Fibroblast of lung (primary cell): ENCODE results near the gene ADCY2. TPM values are rescaled to one million over a fixed set of nuclear protein-coding genes. Genes with fewer than 3 reads are reported as not detected.

Source experiments
- DNase-seq, 2 donors: peaks; one replicate each; pipeline versions ENCODE4 v3.0.0 to v3.0.0-alpha.2; 2010; ENCODE audit warnings: low read depth in 2 of 2
- H2AFZ ChIP-seq: 2 replicates; pipeline ENCODE4 v1.5.1; 2012; ENCODE audit warnings: low read length, control low read depth, inconsistent platforms
- H3K27ac ChIP-seq: 2 replicates; pipeline ENCODE4 v1.5.1; 2011; ENCODE audit warnings: low read length, control low read depth; ENCODE audit not compliant: insufficient read depth
- H3K27me3 ChIP-seq: 2 replicates; pipeline ENCODE4 v1.5.1; 2011; ENCODE audit warnings: mild to moderate bottlenecking, low read length; ENCODE audit not compliant: control insufficient read depth, insufficient read depth
- H3K36me3 ChIP-seq: 2 replicates; pipeline ENCODE4 v1.5.1; 2011; ENCODE audit warnings: low read length; ENCODE audit not compliant: control insufficient read depth, insufficient read depth
- H3K4me1 ChIP-seq: 2 replicates; pipeline ENCODE4 v1.5.1; 2011; ENCODE audit warnings: low read length; ENCODE audit not compliant: control insufficient read depth, insufficient read depth; ENCODE audit errors: extremely low read depth
- H3K4me2 ChIP-seq: 2 replicates; pipeline ENCODE4 v1.5.1; 2011; ENCODE audit warnings: low read length, control low read depth; ENCODE audit not compliant: insufficient read depth; ENCODE audit errors: extremely low read depth
- H3K4me3 ChIP-seq, 4 experiments: fragments of 200-600 bp in 1 of 4; sonication (generic) in 1 of 4; replicated peaks in 1 of 4; 2 replicates each; pipeline ENCODE4 v1.5.1; 2011 to 2016; ENCODE audit warnings: low read length in 4 of 4, low read depth in 3 of 4, mild to moderate bottlenecking in 3 of 4, control low read depth in 2 of 4, inconsistent platforms in 1 of 4, mixed read lengths in 1 of 4; ENCODE audit not compliant: insufficient read depth in 1 of 4; ENCODE audit errors: control extremely low read depth in 1 of 4
- H3K79me2 ChIP-seq: 2 replicates; pipeline ENCODE4 v1.5.1; 2012; ENCODE audit warnings: mild to moderate bottlenecking, low read length, inconsistent platforms; ENCODE audit not compliant: control insufficient read depth, insufficient read depth
- H3K9ac ChIP-seq: 2 replicates; pipeline ENCODE4 v1.5.1; 2011; ENCODE audit warnings: mild to moderate bottlenecking, low read length, control low read depth; ENCODE audit not compliant: insufficient read depth
- H3K9me3 ChIP-seq: 2 replicates; pipeline ENCODE4 v1.5.1; 2012; ENCODE audit warnings: low read depth, low read length; ENCODE audit not compliant: control insufficient read depth, insufficient read depth
- H4K20me1 ChIP-seq: 2 replicates; pipeline ENCODE4 v1.5.1; 2011; ENCODE audit warnings: low read length; ENCODE audit not compliant: control insufficient read depth, insufficient read depth; ENCODE audit errors: extremely low read depth
- CTCF ChIP-seq, 2 donors: IDR thresholded peaks in 1 of 2; conservative IDR thresholded peaks in 1 of 2; 1 replicate in 1 of 2; 2 replicates in 1 of 2; pipeline ENCODE4 v1.5.1; 2011 to 2012; ENCODE audit warnings: low read length in 2 of 2, control low read depth in 1 of 2, inconsistent platforms in 1 of 2, low read depth in 1 of 2, mild to moderate bottlenecking in 1 of 2
- EZH2 ChIP-seq: IDR thresholded peaks from 2 replicates; pipeline ENCODE4 v1.5.1; 2012; ENCODE audit warnings: low read length, control low read depth, mild to moderate bottlenecking; ENCODE audit errors: missing control alignments
- polyA plus RNA-seq, 2 donors: library from polyadenylated mRNA; depleted of rRNA in 1 of 2; stranded (reverse) in 1 of 2; unstranded in 1 of 2; fragments of >200 nt; gene quantifications; 2 replicates each; pipeline ENCODE4 v1.2.1, GENCODE V29; 2011 to 2012; ENCODE audit warnings: missing spikeins in 1 of 2
- total RNA-seq: library from RNA; depleted of rRNA; stranded (reverse); fragments of >200 nt; gene quantifications from 2 replicates; pipeline ENCODE4 v1.2.1, GENCODE V29; 2014

Gene ADCY2
- total and polyA plus RNA-seq, 2 donors (not counting 1 experiment from before 2014, with no cell fraction given): under 0.01 to 0.05 TPM

- TF ChIP-seq EZH2 (no peak), CTCF (conservative IDR thresholded peaks at IDR 0.05 in 1 of 2, IDR thresholded peaks at IDR 0.05 in 1 of 2; ENCODE audit: low read depth in 1 of 2, low read length in 2 of 2) (no peak)
- H3K79me2 ChIP-seq: no peaks in the 10 kb centered on the region
- no peak overlapping the region for H2AFZ ChIP-seq
Measured at GRCh38 chr5:7857361-7857760, 461.4 kb downstream of the ADCY2 start.

GRCh38 chr5:7857926-7858632, 462.1 kb downstream of the ADCY2 start:
- Histone ChIP-seq H3K9me3 (no peaks in the 10 kb centered on the region), H3K4me3 (no peak overlapping the region), H2AFZ (no peak overlapping the region), H4K20me1 (no peaks in the 10 kb centered on the region), H3K36me3 (peaks cover 5% of the 10 kb centered on the region), H3K79me2 (no peaks in the 10 kb centered on the region), H3K4me2 (no peak overlapping the region), H3K4me1 (no peaks in the 10 kb centered on the region), H3K27me3 (no peaks in the 10 kb centered on the region), H3K27ac (no peak overlapping the region), H3K9ac (no peak overlapping the region)
- TF ChIP-seq CTCF (conservative IDR thresholded peaks at IDR 0.05 in 1 of 2, IDR thresholded peaks at IDR 0.05 in 1 of 2; ENCODE audit: low read depth in 1 of 2, low read length in 2 of 2) (no peak), EZH2 (no peak)
- DNase-seq: peak in 1 of 2 donors; percentile 26

More at GRCh38 chr5:7857361-7857760, 461.4 kb downstream of the ADCY2 start:
- no peak overlapping the region for H3K4me3 ChIP-seq
- no peaks in the 10 kb centered on the region for H4K20me1 ChIP-seq
- H3K4me1 ChIP-seq: no peaks in the 10 kb centered on the region
- DNase-seq: no peak
- no peaks in the 10 kb centered on the region for H3K9me3 ChIP-seq
- H3K36me3 ChIP-seq: peaks cover 5% of the 10 kb centered on the region
- no peak overlapping the region for H3K9ac ChIP-seq
- H3K27ac ChIP-seq: no peak overlapping the region
- H3K27me3 ChIP-seq: no peaks in the 10 kb centered on the region
- no peak overlapping the region for H3K4me2 ChIP-seq

GRCh38 chr5:7866196-7866595, 470.3 kb downstream of the ADCY2 start:
- H3K79me2 ChIP-seq: peaks cover 37% of the 10 kb centered on the region
- no peak overlapping the region for H3K4me2 ChIP-seq
- no peak for DNase-seq
- peaks cover 2% of the 10 kb centered on the region for H3K4me1 ChIP-seq
- no peak overlapping the region for H3K4me3 ChIP-seq
- H3K9me3 ChIP-seq: no peaks in the 10 kb centered on the region
- H4K20me1 ChIP-seq: no peaks in the 10 kb centered on the region
- H2AFZ ChIP-seq: no peak overlapping the region
- no peak overlapping the region for H3K27ac ChIP-seq
- no peak overlapping the region for H3K9ac ChIP-seq
- H3K27me3 ChIP-seq: no peaks in the 10 kb centered on the region
- TF ChIP-seq EZH2: no peak
- TF ChIP-seq CTCF (conservative IDR thresholded peaks at IDR 0.05 in 1 of 2, IDR thresholded peaks at IDR 0.05 in 1 of 2; ENCODE audit: low read depth in 1 of 2, low read length in 2 of 2): no peak
- peaks cover 5% of the 10 kb centered on the region for H3K36me3 ChIP-seq
